GM08714 (cell line): ENCODE results near the gene ZC3H4.
"Not testable (repeated sequence)": the region's sequence is repeated elsewhere in the genome, so short reads cannot be mapped to it uniquely, and the experiment has no call there.

ENCODE experiments used
- H3K4me3 ChIP-seq: fragments of 200-500 bp; sonication (Bioruptor generic); 2 replicates; pipeline ENCODE4 v1.5.1; 2014; ENCODE audit warnings: mild to moderate bottlenecking, low read length, inconsistent platforms
- ZNF274 ChIP-seq: IDR thresholded peaks from 2 replicates; pipeline ENCODE4 v1.6.1; 2012; ENCODE audit warnings: mild to moderate bottlenecking, low read depth, low read length

ZC3H4 gene

DNA sequence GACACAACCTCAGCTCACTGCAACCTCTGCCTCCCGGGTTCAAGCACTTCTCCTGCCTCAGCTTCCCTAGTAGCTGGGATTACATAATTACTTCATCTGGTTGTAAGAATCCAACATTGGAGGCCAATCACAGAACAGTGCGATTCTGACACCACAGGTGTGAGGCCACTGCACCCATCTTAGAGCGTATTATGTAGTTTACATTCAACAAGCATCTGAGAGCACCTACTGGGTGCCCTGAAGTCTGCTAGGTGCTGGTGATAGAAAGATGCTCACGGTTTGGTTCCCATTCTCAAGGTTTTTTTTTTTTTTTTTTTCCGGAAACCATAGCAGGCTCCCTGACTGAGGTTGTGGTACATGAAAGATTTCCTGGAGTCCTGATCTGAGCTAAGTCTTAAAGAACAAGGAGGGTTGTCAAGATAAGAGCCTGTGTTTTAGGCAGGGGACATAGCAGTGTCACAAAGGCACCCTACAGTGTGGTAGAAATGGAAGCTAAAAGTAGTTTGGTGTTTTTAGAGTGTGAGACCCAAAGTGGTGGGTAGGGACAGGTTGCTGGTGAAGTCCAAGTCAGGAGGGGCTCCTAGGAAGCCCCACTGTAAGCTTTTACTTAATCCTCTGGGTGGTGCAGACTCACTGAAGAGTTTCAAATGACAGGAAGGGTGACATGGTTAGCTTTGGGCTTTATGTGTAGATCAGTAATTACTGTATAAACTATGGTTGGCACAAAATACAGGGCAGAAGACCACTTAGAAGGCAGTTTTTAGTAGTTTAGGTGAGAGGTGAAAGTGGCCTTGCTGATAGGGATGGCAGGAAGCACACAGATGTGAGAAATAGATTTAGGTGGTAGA, 32.3 kb upstream of the ZC3H4 start:
- no peak for TF ChIP-seq ZNF274

DNA sequence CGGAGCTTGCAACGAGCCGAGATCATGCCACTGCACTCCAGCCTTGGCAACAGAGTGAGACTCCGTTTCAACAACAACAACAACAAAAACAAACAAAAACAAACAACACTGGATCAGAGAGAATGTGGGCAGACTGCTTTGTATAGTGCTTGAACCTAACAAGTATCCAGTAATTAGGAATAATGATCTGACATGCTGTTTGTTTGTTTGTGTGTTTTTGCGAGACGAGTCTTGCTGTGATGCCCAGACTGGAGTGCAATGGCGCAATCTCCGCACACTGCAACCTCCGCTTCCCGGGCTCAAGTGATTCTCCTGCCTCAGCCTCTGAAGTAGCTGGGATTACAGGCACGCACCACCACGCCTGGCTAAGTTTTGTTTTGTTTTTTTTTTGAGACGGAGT, 31.1 kb upstream of the ZC3H4 start:
- no peak for TF ChIP-seq ZNF274
- H3K4me3 ChIP-seq = no peak overlapping the region

More for the DNA sequence above, 32.3 kb upstream of the ZC3H4 start:
- no peak overlapping the region for H3K4me3 ChIP-seq

GRCh38 chr19:47143322-47144073, 29.9 kb upstream of the ZC3H4 start:
- TF ChIP-seq ZNF274 = no peak
- H3K4me3 ChIP-seq = no peak overlapping the region

GRCh38 chr19:47142779-47143178, 29.2 kb upstream of the ZC3H4 start:
- H3K4me3 ChIP-seq = no peak overlapping the region
- no peak for TF ChIP-seq ZNF274

DNA sequence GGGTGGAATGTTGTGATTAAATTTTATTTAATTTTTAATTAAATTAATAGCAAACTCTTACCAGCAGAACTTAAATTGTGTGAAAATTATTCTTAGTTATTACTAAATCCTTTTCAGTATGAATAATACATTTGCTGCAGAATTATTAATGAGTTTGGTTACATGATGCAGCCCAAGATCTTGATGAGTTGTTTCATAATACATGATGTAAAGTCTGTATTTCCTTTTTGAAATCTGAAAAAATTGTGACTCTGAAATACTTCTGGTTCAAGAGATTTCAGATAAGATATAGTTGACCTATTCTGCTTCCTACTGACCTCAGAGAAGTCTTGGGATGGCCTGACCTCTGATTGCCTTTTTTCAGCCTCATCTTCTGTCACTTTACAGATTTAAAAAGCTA, 28.1 kb upstream of the ZC3H4 start:
- H3K4me3 ChIP-seq = no peak overlapping the region
- no peak for TF ChIP-seq ZNF274

- not testable (repeated sequence) for H3K4me3 ChIP-seq
These were observed 27.7 kb upstream of the ZC3H4 start for GRCh38 chr19:47141252-47141651.

GRCh38 chr19:47135156-47135555, 21.6 kb upstream of the ZC3H4 start:
- no peak for TF ChIP-seq ZNF274
- no peak overlapping the region for H3K4me3 ChIP-seq

DNA sequence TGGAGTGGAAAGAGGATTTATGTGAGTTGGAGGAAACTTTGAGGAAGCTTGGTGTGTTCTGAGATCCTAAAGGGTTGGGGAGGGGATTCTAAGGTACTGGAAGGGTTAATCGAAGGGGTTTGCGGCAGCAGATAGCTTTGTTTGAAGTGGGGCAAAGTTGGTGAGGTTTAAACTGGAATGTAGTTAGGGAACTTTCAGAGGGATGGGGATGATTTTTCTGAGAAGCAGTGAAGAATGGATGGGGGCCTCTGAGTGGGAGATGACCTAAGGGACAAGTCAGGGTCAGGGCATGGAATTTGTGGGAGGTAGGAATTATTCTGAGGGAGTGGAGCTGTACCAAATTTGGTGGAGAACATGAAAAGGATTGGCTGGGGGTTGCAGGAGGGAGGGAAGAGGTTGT, 21.0 kb upstream of the ZC3H4 start:
- no peak for TF ChIP-seq ZNF274
- H3K4me3 ChIP-seq = no peak overlapping the region

- no peak for TF ChIP-seq ZNF274
- H3K4me3 ChIP-seq = no peak overlapping the region
These were observed 19.5 kb upstream of the ZC3H4 start for GRCh38 chr19:47133021-47133471.

- peak overlapping the region; percentile 82; the same call in 1 of the 2 replicates for H3K4me3 ChIP-seq
- TF ChIP-seq ZNF274 = no peak
These were observed 18.7 kb upstream of the ZC3H4 start for GRCh38 chr19:47132194-47132852.

DNA sequence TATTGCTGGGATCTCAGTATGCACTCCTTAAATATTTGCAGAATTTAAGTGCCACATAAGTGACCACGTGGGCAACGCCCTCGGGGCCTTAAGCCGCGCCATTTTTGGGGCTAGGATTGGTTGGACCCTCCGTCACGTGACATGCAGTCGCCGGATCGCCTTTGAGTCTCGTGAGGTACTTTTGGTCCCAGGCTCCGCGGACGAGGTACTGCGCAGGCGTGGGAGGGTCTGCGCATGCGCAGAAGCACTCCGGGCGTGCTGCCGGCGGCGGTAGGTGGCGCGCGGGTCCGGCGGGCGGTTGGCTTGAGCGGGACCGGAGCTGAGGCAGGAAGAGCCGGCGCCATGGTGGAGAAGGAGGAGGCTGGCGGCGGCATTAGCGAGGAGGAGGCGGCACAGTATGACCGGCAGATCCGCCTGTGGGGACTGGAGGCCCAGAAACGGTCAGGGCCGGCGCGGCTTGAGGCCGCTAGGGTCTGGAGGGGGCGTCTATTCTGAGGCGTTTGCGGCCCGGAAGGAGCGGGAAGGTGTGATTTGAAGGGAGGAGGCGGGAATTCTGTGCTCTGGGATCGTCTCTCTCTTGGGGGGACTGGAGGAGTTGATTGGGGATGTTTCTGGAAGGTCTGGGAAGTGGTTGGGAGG, 17.1 kb upstream of the ZC3H4 start, which contains the start of gene SAE1:
TSS of gene SAE1 (plus strand) at position 247 of the 639 bp plus-strand sequence. CDS start at position 343, 96 bp downstream.
- peak within 1 kb of the TSS; percentile 82 for H3K4me3 ChIP-seq
- TF ChIP-seq ZNF274 = no peak

- TF ChIP-seq ZNF274 = no peak
- H3K4me3 ChIP-seq = no peak overlapping the region
These were observed 16.6 kb upstream of the ZC3H4 start for GRCh38 chr19:47130120-47130588.

DNA sequence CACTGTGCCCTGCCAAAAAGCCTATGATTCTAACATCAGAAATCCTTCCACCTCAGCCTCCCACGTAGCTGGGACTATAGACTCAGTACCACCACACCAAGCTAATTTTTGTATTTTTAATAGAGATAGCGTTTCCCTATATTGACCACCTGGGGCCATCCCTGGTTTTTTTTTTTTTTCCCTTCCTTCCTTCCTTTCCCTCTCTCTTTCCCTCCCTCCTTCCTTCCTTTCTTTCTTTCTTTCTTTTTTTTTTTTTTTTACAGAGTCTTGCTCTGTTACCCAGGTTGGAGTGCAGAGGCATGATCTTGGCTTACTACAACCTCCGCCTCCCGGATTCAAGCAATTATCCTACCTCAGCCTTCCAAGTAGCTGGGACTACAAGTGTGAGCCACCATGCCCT, 16.0 kb upstream of the ZC3H4 start:
- TF ChIP-seq ZNF274 = no peak
- no peak overlapping the region for H3K4me3 ChIP-seq

GRCh38 chr19:47125669-47125938, 12.0 kb upstream of the ZC3H4 start:
- TF ChIP-seq ZNF274 = no peak
- no peak overlapping the region for H3K4me3 ChIP-seq
